GM18870 (cell line): ENCODE results near the gene SCN10A.

Experiments
- ATAC-seq: cut with Tn5 transposase; IDR thresholded peaks from one replicate; pipeline ENCODE4 v1.9.1; 2021; ENCODE audit warnings: moderate library complexity; ENCODE audit not compliant: unreplicated experiment

The SCN10A gene

DNA sequence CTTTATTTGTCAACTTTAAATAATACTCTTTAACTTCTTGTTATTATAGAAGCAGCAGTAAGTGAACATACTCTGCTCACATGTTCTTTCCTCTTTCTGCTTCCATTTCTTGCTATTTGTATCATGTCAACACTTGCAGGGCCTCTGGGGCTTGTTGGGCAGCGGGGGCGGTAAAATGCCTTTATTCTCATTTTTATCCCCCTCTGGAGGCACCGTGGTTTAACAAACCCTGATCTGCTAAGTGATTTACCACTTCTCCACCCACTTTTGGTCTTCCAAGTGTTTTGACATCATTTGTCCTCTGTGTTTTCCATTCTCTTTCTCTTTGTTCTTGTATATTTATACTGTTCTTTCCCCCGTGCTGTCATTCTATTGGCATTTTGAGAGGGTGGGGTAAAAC, 33.9 kb downstream of the SCN10A start:
- no peak for ATAC-seq

DNA sequence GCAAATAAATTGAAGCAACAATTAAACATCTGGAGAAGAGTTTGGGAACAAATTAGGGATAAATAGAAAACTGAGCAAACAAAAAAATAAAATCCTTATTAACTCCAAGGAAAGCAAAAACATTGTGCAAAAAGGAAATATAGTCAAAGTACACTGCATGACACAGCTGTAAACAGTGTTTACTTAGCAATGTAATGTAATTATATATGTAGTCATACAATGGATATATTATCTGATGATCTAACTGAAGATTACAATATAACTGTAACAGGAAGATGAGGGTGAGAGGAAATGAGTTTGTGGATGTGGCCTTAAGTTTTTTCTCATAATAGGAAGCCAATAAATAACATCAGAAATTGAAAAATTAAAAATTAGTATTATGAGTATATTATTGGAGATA, 42.5 kb downstream of the SCN10A start:
- ATAC-seq = no peak

DNA sequence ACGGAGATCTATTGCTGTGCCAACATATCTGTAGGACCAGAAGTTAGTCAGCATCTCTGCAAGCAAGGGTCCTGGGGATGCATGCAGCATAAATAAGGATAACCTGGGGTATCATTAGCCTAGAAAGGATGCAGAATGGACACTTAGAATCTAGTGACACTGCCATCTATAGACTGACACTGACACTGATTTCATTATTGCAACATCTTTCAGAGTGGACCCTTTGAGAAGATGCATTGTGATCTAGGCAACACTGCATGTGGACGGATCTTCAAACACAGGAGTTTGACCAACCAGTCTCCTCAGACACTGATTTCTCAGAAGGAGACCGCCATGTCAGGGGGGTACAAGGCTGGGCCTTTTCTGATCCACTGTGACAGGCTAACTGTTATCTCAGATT, 52.4 kb downstream of the SCN10A start:
- no peak for ATAC-seq

DNA sequence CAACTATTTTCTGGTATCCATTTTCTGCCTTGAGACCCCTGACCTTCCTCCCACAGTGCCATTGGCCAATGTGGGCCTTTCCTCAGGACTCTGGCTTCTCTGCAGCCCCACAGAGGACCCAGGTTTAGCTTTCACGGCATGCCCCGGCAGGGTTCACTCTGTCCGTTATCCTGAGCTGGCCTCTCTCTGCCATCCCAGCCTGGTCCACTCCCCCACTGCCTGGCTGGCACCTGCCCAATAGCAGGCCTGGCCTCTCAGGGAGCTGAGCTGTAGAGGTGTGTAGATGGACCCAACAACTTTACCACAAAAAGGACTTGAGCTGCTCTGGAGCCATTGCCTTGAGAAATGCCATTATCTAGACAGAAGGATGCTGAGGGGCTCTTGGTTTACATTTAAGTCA, 57.5 kb downstream of the SCN10A start:
- ATAC-seq = no peak

DNA sequence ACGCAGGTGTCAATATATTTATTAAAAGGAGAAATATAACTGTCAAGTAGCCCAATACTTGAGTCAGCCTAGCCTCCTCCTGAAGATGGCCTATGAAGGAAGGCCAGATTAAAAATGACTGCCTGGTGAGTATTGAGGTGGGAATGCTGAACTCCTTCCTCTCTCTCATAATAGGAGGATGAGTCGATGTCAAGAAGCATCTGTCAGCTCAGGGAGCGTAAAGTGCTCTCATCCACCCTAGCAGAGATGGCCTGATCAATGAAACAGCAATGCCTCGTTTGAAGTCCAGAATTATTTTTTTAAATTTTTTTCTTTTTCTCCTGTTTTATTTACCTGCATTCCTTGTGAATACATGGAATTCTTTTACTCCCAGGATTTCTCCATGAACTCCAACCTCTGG, 58.3 kb downstream of the SCN10A start:
- no peak for ATAC-seq

DNA sequence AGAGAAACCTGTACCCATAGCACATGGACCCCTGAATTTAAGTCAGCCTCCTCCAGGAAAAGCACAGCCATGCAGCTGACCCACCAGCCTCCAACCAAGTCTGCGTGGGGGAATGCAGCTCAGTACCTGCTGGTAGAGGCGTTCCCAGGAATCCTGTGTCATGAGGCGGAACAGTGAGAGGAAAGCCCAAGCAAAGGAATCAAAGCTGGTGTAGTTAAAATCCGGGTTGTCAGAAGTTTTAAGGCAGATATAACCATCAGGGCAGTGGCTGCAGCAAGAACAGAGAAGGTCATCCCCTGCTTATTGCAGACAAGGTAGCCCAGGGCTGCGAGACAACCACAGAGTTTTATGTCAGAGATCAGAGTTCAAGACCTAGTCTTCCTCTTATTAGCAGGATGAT, 59.1 kb downstream of the SCN10A start:
- ATAC-seq = no peak

DNA sequence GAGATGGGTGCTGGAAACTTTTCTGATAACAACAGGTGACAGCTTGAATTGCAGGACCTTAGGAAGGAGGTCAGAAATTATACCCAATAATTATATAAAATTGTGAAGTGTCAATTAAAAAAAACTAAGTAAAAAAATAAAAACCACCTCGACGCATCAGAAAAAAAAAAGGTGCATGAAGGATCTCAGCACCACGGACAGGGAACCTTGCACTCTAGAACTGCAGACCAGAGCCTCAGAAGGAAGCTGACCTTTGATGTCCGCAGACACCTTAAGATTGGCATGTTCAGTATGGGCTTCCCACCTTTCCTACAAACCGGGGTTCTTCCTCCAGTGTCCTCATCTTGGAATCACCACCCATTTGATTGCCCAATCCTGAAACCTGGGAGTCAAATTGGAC, 60.9 kb downstream of the SCN10A start:
- ATAC-seq = no peak

DNA sequence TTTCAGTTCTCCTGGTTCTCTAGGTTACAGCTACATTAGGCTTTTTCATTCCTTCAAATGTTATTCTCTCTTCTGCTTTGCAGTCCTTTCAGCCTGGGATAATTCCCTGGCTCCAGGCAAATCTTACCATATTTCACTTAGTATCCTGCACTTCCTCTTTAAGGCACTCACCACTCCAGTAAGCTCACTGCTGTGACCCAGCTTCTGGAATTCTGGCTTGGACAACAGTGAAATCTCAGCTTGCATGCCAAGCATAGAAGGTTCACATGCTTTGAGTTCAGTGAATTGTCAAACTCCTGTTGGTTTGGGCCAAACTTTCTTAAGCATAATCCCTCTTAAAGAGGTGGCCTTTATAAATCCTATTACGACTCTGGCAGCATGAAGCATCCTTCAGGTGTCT, 69.4 kb downstream of the SCN10A start:
- no peak for ATAC-seq

DNA sequence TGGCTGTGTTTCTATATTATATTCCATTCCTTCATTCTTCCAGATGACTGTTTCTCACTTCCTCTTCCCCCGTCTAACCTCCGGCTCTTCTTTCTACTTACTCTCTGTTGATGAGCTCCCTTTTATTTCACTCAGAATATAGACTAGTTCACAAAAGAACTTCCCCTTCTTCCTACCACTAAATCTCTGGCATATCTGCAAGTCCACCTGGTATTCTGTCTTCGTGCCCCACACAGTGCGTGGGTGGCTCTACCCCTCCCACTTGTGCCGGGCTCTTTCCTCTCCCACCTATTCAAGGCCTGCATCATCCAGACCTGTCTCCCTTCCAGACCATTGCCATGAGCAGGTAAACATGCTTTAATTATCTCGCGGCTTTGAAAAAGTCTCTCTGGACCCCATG, 73.0 kb downstream of the SCN10A start:
- ATAC-seq = no peak

DNA sequence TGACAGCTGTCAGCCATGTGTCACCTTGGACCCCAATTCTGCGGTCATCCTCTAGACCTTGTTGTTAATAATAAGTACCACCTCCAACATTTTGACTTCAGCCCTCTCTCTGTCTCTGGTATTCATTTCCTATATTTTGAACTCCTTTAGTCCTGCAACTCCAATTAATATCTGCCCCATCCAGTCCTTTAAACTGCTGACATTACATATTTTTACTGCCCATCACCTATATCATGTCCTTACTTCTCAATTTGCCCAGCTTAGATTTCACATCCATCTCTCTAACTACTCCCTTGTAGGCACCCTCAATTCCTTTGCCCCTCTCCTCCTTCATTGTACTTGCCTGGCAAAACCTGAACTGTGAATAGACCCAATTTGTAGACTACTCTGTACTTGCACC, 73.5 kb downstream of the SCN10A start:
- no peak for ATAC-seq

DNA sequence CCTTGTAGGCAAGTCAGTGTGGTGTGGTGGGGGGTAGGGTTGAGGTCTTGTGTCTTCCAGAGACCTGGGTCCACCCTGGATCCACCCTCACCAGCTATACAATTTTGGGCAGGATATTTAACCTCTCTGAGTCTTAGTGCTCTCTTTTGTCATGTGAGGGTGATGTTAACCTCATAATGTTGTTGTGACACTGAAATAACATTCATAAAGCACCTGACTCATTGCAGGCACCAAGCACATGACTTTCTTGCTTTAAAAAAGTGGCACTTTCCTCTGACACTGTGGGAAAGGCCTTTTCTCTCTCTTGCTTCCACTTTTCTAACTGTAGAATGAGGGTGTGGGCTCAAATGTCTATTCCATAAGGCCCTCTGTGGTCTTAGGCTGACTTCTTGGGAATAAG, 75.5 kb downstream of the SCN10A start:
- ATAC-seq = no peak

DNA sequence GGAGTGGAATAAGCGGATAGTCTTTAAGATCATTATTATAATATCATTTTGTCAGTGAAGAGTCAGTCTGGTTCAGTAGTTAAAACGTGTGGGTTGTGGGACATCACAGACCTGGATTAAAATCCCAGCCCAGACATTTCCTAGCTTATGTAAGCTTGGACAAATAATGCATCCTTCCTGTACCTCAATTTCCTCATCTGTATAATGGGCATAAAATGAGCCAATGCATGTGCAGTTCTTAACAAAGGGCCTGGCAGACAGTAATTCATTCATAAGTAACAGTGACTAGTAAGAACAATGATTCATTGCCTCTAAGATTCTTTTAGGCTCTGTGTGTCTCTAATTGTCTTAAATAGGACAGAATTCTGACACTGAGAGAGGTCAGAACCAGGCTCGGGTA, 76.1 kb downstream of the SCN10A start:
- no peak for ATAC-seq

DNA sequence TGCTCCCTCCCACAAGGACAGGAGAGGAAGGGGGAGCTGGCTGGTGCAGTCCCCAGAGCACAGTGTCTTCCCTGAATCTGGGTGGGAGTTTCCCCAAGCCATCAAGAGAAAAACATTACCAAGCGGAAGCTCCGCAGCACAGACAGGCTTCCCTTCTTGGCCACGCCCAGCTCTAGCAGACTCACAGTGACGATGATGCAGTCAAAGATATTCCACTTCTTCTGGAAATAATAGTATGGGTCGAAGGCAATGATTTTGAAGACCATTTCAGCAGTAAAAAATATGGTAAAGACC, 76.7 kb downstream of the SCN10A start:
- ATAC-seq = no peak

DNA sequence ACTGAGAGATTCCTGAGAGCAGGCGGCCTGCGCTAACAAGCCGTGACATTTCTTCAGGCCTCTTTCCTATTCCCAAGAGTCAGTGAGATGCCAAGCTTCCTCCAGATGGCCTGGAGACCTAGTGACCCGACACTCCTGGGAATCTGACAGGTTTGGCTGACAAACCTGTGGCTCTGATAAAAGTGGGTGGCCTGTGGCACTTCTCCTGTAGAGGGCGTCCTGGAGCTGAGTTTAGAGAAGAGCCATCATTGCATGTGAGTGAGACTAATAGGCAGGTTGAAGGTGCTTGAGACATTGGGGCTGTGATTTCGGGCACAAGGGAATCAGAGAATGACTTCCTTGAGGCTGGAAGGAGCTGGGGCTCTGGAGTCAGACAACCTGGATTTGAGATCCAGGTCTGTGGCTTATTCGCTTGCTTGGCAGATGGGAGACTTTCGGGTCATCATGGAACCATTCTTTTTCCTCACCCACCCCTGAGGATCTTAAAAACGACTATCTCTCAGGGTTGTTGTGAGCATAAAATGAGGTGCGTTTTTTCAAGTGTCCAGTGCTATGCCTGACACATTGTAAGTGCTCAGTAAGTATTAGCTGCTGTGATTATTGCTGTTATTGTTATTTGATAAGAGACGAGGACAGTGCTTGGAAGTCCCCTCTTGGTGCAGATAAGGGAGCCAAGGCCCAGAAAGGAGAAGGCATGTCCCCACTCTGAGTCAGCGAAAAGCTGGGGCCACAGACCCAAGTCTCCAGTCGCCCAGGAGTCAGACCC, 77.2 kb downstream of the SCN10A start:
- no peak for ATAC-seq

DNA sequence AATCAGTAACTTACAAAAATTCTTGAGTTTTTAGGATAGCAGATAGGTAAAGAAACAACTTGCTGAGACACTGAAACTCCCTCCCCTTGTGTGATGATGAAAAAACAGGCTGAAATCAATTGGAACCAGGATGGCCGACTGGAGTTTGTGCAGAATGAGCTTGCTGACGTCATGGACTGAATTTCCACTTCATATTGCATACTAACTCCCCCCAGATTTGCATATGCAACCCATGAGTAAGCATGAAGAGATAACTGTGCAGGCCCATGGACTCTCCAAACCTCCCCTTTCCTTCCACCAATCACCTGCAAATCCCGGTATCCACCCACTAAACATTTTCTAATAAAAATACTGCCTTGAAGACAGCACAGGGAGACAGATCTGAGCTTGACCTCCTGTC, 84.5 kb downstream of the SCN10A start:
- ATAC-seq = no peak

DNA sequence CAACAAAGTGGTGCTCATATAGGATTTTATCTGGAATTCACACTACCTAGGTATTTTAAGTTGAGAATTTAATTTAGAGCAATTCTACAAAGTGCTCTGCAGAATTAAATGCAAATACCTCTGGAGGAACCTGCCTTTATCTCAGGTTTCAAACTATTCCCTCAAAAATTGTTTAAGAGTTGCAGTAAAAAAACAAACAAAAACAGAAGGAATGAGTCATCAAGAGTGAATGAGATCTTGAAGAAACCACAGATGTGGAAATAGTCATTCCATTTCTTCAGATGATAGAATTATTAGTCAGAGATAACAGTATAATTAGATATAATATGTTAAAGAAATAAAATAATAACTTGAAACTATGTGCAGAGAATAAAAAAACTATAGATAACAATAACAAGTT, 85.7 kb downstream of the SCN10A start:
- ATAC-seq = no peak

DNA sequence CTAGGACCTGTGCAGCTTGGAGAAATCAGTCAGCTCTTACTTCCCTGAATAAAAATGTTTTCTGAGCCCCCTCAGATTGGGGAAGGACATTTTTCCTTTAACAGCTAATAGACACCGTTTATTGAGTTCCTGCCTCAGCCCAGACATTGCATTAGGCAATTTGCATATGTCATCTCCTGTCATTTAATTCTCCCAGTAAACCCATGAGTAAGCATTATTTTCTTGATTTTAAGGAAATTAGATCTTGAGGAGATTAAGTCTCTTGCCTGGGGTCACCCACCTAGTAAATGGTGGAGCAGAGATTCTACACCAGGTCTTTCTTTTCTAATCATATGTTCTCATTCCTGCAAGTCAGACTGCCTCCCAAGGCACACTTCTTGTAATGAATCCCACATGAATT, 88.0 kb downstream of the SCN10A start:
- no peak for ATAC-seq

DNA sequence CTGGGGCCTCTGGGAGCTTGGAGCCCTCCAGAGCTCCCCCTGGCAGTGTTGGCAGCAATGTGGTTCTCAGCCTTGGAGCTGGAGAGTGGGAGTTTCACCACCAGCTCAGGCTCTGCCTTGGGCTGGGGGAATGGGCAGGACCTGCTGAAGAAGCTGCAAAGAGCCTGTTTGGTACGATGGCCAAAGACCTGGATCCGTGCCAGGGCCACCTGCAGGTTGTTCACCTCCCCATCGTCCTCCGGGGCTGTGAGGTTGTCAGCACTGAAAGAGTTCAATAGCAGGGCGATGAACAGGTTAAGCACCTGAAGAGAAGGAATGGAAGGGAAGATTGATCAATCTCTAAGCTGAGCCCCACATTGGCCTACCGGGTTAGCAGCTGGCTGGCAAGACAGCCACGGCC, 89.3 kb downstream of the SCN10A start:
- ATAC-seq = no peak

DNA sequence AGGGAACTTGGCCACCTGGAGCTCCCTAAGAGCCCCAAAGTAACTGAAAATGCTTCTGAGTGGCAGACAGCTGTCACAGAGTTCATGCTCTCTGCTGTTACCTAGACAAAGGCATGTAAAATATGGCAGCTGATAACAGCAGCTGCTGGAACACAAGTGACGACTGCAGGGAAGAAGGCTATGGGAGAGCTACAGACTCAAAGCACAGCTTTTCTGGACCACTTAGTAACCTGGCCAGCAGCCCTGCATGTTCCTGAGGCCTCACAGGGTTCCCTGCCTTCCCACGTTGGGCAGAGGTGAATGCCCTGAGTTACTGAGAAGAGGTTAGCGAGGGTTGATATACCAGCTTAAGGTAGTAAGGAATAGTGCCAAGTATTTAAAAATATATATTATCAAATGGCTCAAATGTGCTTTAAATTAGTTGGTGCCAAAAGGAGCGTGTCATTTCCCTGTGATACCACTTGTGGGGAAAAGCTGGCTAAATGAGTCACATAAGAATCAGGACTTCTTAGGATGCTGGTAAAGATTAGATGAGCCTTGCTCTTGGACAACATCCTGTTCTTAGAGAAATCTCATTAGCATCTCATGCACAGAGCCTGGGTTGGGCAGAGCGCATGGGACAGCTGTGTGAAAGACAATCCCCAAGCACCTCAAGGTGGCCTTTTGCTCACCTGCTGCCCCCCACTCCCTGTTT, 90.1 kb downstream of the SCN10A start:
- ATAC-seq = no peak

DNA sequence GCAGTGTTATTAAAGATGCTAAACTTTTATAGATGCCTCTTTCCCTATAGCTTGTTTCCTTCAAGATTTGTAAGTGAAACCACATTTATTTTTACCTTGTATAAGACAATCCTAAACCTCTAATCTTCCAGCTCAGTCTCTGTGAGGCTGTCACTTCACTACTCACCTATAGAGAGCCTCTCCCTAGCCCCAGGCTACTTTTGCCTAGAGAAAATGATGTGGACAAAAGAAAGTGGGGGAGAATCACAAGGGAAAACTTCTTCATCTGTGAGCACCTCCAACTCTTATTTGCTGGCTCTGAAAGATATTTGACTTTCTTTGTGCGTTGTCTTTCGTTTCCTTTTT, 91.7 kb downstream of the SCN10A start:
- ATAC-seq = no peak

DNA sequence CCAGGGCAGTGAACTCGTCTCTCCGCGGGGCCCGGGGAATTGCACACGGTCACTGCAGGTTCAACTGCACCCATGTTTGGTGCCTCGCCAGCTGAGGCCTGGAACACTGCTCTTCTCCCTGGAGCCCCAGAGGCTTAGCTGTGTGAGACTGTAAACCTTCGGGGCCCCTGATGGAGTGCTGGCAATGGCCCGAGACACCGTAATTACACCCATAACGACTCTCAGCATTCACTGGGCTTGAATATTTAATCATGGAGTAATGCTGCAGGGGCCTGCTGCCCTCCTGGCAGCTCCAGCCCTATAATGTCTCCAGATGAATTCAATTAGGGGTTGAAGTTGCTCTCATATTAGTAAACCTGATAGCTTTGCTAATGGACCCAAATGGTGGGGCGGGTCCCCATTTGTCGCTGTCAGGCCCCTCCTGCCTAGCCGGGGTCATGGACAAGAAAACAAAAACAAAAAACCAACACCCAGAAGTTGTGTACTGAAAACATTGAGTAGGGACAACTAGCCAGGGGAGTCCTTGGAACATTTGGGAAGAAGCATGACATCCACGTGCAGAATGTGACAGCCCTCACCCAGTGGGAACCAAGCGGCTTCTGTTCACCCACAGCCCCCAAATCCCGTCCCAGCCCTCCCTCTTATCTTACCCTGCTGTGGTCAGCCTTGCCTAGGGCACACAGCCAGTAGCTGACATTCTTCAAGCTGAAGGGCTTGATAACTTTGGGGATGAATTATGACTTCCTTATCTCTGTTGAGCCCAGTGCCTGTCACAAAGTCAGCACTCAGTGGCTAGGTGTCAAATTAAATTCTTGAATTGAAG, 92.2 kb downstream of the SCN10A start:
- no peak for ATAC-seq
